Activated CD4-positive, alpha-beta T cell treated with anti-CD3 and anti-CD28 coated beads for 1 hour (primary cell): Measurements from ENCODE around the gene CPTP.

ENCODE experiments used
- DNase-seq: peaks from one replicate; pipeline ENCODE4 v3.0.0-alpha.2; 2020

CPTP gene

DNA sequence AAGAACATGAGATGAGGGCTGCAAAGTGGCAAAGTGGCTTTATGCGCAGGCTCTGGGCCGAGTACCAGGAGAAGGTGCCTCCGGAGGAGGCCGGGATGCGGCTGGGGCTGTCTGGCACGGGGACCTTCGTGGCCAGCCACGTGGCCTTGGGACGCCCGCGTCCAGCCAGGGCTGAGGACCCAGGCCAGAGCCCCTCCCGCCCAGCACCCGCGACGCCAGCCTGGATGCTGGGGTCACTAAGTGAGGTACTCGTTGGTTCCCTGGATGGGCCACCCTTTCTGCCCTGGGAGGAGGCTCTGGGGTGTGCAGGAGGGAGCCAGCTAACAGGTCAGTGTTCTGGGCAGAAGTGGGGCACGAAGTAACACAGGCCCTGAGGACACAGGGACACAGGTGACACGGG is 31.8 kb upstream of the CPTP start:
- DNase-seq, result no peak

DNA sequence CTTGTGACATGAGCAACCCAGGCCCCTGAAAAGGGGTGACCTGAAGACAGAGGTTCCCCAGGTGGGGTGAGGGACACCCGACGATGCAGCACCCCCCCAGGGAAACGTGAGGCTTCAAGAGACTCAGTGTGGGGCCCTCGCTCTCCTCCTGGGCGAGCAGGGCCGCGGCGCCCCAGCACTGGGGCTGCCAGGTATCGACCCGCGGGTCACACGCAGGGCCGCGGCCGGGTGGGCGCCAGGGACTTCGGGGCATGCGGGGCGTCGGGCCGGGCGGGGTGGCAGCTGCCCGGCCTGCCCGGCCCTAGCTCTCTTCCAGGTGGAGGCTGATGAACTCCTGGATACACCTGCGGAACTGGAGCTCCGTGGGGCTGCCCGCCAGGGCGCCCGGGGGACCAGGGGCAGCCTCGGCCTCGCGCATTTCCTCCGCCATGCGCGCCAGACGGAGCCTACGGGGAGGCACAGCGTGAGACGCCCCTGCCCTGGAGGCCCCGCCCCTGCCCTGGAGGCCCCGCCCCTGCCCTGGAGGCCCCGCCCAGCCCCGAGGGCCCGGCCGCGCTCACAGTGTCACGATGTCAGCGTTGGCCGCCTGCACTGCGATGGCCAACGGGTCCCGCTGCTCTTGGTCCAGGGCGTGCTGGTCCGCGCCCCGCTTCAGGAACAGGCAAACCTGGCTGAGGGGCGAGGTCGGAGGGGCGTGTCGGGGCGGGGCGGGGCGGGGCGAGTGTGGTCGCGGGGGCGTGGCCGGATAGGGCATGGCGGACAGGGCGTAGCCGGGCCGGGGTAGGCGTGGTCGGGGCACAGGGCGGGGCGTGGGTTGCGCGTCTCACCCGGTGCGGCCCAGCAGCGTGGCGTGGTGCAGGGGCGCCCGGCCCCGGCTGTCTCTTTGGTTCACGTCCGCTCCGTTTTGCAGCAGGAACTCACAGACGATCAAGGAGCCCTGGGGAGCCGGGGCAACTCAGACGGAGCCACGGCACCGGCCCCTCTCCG is 31.0 kb upstream of the CPTP start:
- no peak for DNase-seq

DNA sequence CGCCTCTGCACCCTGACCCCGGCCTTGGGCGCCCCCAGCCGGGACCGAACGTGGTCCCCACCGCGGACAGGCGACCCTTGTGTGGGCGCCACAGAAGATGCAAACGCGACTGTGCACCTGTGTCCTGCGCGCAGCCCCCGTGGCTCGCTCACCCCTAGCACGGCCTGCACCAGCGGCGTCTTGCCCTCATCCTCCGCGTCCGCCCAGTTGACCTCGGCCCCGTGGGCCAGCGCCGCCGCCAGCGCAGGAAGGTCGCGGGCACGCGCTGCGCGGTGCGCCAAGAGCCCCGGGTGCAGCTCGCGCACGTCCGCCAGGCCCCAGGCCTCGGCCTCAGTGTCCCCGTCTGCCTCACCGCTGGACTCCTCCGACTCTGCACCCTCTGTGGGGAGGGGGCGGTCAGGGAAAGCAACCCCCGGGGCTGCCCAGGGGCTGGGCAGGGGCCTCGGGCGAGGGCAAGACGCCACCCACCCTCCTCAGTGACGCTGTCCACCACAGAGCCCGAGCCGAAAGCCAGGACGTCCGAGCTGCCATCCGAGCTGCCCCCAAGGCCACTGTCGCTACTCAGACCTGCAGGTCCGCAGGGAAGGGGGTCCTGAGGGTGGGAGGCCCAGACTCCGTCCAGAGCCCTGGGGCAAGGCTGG is 30.2 kb upstream of the CPTP start:
- DNase-seq, result no peak

DNA sequence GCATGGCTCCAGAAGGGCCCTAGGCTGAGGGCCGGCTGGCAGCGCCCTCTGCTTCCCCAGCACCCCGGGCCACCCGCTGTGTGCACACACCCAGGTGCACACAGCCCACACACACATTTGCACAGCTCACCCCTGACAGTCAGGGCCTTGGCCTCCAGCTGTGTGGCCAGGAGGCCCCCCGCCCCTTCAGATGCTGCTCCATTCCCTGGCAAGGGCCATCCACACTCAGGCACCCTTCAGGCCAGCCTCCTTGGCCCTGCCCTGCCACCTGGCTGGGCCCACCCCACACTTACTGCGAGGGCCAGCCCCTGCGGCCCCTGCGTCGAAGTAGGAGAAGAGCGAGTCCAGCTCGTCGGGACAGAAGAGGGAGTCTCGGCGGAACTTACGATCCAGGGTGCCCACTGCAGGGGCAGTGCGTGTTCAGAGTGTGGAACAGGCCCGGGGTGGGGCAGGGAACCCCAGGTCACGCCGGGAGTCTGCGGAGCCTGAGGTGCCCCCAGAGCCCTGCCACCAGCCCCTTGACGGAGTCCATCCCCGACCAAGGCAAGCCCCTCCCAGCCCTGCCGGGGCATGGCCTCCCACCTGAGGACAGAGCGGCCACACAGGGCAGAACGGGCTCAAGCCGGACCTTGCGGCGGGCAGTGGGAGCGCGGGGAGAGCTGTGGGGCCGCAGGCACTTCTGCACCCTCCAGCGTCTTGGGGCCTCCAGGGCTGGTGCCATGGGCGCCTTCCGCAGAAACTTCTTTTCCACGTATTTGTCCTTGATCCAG is 29.3 kb upstream of the CPTP start:
- no peak for DNase-seq

DNA sequence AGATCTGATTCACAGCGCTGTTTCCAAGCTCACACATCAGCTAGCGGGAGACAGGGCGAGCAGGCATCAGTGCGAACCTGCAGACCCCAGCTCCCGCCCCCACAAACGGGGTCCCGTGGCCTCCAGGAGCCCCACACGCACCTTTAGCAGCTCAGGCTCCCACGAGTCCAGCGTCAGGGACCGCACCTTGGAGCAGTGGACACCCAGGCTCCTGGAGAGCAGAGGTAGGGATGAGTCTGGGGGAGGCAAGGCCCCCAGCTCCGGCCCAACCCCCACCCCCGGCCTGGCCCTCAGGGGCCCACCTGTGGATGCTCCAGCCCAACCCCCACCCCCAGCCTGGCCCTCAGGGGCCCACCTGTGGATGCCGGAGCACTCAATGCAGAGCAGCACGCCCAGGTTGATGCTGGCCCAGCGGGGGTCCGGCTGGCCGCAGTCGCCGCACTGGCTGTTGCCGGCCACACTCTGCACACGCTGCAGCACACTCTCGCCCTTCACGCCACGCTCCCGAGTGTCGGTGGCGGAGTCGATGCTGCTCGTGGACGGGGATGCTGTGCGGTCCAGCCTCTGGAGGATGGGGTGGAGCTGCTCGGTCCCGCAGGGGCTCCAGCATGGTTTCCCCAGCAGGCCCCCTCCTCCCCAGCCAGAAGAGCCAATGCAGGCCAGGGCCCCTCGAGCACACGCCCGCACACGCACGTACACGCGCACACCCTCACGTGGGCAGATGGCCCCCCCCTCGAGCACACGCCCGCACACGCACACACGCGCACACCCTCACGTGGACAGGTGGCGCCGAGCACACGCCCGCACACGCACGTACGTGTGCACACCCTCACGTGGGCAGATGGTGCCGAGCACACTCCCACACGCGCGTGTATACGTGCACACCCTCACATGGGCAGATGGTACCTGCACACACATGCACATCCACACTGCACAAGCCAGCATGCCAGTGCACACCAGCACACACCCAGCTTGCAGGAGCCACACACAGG is 28.2 kb upstream of the CPTP start:
- DNase-seq, result no peak

DNA sequence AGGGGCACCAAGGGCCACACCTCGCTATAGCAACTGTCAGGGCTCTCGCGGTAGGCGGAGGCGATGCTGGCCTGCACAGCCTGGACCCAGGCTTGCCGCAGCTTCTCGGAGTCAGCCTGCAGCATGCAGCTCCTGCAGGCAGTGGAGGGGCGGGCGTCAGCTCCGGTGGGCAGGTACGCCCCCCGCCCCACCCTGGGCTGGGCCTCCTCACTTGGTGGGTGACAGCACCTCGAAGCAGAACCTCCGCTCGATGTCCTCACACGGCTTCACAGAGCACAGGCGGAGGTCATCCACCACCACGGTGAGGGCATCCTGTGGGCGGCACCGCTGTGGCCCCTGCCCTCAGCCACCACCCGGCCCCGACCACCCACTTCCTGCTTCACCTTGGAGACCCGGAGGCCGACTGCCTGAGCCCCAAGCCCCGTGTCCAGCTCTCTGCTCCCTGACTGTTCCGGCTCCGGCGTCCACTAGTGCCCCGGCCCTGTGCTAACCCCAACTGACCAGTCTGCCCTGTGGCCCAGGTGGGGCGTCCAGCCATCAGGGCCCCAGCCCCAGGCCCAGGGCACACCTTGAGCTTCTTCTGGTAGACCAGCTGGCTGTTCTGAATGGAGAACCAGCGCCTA is 26.7 kb upstream of the CPTP start:
- DNase-seq, result no peak

DNA sequence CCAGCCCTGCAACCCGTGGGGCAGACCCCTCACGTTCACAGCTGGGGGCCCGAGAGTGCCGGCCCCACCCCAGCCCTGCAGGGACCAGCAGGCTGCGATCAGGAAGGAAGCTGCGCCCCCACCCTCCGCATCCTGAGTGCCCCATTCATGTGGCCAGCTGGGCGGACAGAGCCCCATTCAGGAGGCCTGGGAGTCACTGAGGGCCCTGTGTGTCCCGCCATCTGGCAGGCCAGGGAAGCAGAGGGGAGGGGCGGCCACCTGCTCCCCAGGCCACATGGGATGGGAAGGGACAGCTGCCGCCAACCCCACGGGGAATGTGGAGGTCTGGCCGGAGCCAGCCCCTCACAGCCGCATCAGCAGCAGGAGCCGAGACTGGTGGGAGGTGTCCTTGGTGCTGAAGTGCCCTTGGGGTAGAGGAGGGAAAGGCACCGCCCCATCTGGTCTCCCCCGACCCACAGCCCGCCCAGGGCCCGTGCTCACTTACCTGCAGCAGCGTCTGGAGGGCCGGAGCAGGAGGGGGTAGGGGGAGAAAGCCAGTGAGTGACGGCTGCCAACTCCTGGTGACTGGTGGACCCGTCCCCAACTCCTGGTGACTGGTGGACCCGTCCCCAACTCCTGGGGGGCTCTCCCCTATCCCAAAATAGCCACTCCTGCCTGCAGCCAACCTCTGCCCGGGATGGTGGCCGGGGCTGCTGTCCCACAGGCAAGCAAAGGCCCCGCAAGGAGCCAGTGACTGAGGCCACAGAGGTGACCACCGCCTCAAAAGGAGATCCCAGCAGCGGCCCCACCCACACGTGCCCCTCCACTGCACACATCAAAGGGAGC is 25.5 kb upstream of the CPTP start:
- no peak for DNase-seq

DNA sequence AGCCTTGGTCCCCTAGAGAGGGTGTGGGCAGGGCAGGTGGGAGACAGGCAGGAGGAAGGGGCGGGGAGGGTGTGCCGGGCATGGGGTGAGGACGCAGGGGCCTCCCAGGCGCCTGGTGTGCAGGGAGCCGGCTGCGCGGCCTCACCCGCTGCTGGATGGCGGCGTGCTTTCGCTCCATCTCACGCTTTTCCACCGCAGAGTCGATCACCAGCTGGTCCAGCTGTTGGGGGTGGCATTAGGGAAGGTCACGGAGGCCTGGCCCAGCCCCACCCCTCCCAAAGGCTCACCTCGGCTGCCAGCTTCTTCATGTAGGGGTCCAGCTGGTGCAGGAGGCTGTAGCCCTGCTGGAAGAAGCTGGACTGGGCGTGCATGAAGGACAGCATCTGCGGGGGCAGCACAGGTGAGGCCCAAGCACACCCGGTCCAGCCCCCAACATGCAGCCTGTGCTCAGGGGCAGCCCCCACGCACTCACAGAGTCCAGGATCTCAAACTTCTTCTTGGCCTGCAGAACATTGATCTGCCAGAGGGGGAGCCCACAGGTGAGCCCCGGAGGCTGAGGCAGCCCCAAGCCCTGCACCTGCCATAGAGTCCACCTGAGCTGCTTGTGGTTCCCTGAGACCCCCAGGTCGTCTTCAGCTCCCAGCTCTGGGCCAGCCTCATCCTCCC is 24.8 kb upstream of the CPTP start:
- no peak for DNase-seq

DNA sequence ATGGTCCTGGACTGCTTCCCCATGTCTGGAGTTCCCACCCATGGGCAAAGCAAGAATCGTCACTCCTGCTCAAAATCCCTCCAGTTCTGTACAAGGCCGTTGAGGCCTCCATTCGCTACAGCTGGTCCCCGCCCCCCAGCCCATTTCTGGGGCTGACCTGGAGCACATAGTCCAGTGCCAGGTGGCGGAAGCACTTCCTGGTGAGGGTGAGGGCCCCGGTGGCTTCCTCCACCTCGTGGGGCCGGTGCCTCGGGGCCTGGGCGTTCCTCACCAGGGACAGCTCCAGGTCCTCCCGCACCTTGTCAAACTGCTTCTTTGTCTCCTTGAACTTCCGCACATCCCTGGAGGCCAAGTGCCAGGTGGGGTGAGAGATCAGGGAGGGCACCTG is 24.3 kb upstream of the CPTP start:
- no peak for DNase-seq

DNA sequence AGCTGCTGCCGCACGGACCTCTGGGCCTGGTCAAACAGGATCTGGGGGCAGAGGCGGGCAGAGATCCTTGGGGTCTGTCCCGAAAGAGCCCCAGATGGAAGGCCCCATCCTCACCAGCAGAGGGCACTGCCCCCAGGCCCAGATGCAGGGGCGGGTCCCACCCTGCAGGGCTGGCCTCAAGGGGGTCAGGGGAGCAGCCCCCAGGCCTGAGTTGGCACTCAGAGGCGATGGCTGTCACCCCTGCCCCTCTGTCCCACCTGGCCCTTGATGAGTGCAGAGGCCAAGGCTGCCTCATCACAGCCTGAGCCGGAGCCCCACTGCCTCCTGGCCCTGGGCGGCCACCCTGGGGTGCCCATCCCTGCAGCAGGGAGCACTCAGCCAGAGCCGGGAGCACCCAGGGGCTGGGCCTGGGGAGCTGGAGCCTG is 22.6 kb upstream of the CPTP start:
- DNase-seq, result no peak

DNA sequence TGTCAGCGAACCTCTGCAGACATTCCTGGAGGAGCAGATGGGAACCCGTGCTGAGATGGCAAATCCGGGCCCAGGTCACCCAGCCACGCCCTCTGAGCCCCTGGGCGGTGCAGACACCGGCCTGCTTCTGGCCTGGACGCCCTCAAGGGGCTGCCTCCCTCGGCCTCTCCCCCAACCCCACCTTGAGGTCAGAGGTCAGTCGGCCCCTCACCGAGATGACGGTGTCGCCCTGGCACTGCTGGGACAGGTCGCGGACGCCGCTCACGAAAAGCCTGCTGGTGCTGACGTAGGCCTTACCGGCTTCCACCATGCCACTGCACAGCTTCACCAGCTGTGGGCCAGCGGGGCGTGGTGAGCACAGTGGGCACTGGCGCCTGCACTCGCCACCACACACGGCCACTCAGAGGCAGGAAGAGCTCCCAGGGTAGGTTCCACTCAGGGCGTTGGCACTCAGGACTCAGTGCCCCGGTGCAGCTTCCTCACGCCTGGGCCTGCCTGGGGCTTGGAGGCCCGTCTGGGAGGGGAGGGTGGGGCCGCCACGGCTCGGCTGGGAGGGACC is 21.6 kb upstream of the CPTP start:
- DNase-seq, result no peak

DNA sequence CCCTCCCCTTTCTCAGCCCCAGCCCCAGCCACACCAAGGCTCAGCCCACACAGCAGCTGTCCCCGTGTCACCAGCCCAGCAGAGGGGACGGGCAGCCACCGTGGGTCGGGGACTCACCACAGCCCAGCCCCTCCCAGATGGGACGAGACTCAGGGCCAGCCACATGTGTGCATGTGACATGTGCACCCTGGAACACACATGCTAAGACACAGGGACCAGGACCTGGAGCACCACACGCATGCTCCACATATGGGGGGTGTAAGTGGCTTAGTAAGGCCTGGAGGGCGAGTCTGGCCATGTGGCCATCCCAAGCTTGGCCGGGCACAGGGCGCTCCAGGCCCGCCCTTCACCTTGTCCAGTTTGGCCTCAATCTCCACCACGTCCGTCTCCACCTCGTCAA is 20.9 kb upstream of the CPTP start:
- no peak for DNase-seq

DNA sequence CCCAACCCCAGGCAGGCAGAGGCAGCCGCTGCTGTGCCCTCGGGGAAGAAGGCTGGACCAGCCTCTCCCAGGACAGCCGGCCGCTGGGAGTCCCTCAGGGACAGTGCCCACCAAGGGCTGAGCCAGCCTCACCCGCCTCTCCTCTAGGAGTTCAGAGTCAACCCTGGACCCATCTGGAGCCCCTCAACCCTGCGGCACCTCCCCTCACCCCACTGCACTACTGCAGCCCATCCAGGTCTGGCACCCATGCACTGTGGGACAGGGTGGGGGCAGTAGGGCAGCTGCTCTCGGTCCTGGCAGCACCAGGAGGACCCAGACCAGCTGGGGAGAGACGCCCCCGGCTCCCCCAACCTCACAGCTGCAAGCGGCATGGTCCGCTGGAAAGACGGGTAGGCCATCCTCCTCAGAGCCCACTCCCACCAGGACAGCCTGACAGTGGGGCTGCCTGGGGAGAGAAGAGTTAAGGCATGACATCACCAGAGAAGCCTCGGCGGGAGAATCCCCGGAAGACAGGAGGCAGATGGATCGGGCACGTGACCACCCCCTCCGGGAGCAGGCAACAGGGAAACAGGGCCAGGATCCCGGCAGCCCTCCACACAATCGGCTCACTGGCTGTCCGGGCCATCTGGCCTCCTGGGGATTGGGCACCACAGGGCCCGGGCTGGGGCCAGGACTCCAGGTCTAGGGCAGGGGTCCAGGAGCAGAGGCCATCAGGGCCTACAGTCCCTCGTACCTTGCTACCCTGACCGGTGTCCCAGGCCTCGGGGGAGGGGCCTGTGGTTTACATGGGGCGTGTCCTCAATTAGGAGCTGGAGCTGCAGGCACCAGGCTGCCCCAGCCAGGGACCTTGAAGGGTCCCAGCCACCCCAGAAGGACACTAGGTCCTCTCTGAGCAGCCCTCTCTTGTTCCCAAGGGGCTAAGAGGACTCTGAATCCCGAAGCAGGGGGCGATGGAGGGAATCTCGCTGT is 20.0 kb upstream of the CPTP start:
- no peak for DNase-seq

DNA sequence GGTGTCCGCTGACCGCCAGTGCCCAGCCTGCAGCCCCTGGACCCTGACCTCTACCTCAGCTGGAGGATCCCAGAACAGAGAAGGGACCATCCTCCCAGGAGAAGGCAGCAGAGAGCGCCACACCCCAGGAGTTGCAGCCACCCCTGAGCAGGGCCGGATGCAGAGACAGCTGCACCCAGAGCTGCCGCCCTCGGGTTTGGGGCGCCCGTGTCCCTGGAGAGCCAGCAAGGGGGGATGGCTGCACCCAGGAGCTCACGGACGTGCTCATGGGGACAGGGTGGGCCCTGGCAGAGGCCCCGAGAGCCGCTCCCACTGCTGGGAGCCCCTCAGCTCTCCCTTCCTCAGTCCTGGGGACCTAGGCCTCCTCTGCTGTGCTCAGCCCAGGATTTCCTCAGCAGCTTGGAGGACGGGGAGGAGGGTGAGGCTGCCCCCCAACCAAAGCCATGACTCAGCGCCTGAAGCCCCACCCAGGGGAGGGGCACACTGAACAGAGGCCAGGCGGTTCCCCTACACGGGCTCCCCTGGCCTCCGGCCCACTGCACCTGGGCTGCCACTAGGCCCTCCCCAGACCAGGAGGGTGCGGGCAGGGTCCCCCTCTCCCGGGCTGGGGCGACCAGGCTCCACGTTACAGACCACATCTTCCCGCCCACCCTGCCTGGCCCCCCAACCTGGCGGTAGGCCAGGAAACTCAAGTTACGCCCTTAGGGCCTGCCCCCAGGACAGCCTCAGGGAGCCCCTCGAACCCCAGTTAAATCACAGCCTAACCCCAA is 19.1 kb upstream of the CPTP start:
- peak; percentile 56 for DNase-seq

DNA sequence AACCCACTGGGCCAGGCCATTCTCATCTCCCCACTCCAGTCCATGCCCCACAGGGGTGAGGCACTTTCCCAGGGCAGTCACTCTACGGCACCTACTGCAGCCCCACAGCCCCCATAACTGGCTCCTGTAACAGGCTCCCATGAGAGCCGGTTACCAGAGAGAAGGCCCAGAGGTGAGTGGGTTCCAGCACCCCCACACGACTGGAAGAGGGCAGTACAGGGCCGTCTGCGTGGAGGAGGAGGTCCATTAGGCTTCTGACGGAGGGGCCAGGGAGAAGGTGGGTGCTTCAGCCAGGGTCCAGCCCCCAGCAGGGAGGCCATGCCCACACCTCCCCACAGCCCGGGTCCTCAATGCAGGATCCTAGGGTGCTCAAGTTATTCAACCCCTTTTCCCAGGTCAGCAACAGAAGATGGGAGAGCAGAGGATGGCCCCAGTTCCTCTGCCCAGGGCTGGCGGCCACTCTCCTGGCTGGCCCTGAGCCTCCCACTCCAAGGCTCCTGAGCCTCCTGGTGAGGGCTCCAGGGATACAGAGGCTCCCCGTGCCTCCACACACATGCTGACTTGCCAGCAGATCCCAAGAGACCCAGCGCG is 18.4 kb upstream of the CPTP start:
- DNase-seq, result no peak

DNA sequence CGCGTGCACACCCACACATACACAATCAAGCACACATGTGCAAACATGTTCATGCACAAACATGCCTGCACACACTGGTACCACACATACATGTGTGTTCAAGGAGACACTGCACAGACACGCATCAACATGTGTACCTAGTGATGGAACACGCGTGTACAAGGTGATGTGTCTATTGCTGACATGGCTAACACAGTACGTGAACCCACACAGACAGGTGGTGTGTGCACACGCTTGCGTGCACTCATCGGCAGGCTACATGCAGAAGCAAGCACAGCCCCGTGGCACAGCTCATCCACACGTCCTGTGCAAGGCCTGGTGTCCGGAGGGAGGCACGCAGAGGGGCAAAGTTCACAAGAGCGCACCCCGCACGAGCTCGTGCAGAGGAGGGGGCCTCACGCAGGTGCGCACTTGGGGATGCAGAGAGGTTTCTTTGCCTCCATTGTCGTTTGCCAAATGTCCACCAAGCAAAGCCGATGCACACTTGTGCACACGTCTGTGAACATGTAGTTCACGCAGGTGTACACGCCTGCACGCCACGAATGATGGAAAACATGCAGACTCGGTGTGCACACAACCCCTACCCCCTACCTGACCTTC is 17.8 kb upstream of the CPTP start:
- DNase-seq, result no peak
